ENCODE results near the gene GNAQ.

Gene GNAQ

GRCh38 chr9:78023003-78023741 is 8.4 kb downstream of the GNAQ start:
- DNase-seq (ENCODE audit: low read depth, low spot score) = peak; percentile 42
- H3K4me3 ChIP-seq (ENCODE audit: low read depth, low read length) = no peak overlapping the region
- TF ChIP-seq CTCF (IDR thresholded peaks at IDR 0.05; ENCODE audit: insufficient read depth, low read length, missing control alignments) = no peak
- CTCF ChIA-PET = interaction anchor here (1.4 to 4.0 kb wide), 2 partner anchors 28 to 46 kb away, joined by 3 to 16 read pairs; no protein-coding TSS in a partner anchor
- POLR2A ChIA-PET = no interaction called here

DNA sequence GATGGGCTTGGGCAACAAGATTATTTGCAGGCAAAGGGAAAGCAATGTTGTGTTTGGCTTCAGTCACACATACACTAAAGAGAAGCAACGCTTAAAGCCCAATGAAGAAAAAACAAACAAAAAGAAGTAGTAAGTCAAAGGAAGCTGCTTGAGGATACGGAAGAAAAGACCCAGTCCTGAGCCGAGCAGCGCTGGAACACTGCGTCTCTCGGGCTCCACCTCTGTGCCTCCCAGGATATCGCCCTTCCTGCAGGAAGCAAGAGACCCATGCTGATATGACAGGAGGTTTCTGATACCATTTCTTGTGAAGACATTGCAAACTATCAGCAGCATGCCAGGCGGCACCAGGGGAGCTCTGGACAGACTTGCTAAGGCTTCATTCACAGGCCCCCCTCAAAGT is 9.9 kb downstream of the GNAQ start:
- POLR2A ChIA-PET = no interaction called here
- CTCF ChIA-PET = interaction anchor here (1.4 to 4.0 kb wide), 3 partner anchors 14 to 44 kb away, joined by 3 to 16 read pairs (median 15); no protein-coding TSS in a partner anchor
- no peak overlapping the region for H3K4me3 ChIP-seq (ENCODE audit: low read depth, low read length)
- TF ChIP-seq CTCF (IDR thresholded peaks at IDR 0.05; ENCODE audit: insufficient read depth, low read length, missing control alignments) = no peak
- no peak for DNase-seq (ENCODE audit: low read depth, low spot score)

GRCh38 chr9:78017190-78017693 is 14.4 kb downstream of the GNAQ start:
- POLR2A ChIA-PET = interaction anchor here (0.8 kb wide), 1 partner anchor 12 kb away, joined by 3 read pairs; no protein-coding TSS in a partner anchor
- DNase-seq (ENCODE audit: low read depth, low spot score) = no peak
- no peak overlapping the region for H3K4me3 ChIP-seq (ENCODE audit: low read depth, low read length)
- CTCF ChIA-PET = interaction anchor here (3.3 kb wide), 1 partner anchor 41 kb away, joined by 15 read pairs; no protein-coding TSS in a partner anchor
- no peak for TF ChIP-seq CTCF (IDR thresholded peaks at IDR 0.05; ENCODE audit: insufficient read depth, low read length, missing control alignments)

- no peak for DNase-seq (ENCODE audit: low read depth, low spot score)
- CTCF ChIA-PET = interaction anchor here (1.3 to 1.5 kb wide), 2 partner anchors 20 to 38 kb away, joined by 4 to 7 read pairs; no protein-coding TSS in a partner anchor
- POLR2A ChIA-PET = no interaction called here
- no peak for TF ChIP-seq CTCF (IDR thresholded peaks at IDR 0.05; ENCODE audit: insufficient read depth, low read length, missing control alignments)
- H3K4me3 ChIP-seq (ENCODE audit: low read depth, low read length) = no peak overlapping the region
These were observed 16.4 kb downstream of the GNAQ start for GRCh38 chr9:78015241-78015640.

DNA sequence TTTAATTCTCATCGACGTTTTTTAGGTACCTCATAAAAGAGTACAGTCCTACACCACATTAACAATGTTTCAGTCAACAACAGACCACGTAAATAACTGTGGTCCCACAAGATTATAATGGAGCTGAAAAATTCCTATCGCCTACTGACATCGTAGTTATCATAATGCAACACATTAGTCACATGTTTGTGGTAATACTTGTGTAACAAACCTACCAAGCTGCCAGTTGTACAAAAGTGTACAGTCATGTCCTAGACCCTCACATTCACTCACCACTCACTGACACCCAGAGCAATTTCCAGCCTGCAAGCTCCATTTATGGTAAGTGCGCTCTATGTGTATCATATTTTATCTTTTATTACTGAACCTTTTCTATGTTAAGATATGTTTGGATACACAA is 16.8 kb downstream of the GNAQ start:
- no peak overlapping the region for H3K4me3 ChIP-seq (ENCODE audit: low read depth, low read length)
- POLR2A ChIA-PET = no interaction called here
- DNase-seq (ENCODE audit: low read depth, low spot score) = no peak

More for the DNA sequence above, 16.8 kb downstream of the GNAQ start:
- TF ChIP-seq CTCF (IDR thresholded peaks at IDR 0.05; ENCODE audit: insufficient read depth, low read length, missing control alignments) = no peak
- CTCF ChIA-PET = interaction anchor here (1.3 to 1.5 kb wide), 2 partner anchors 21 to 38 kb away, joined by 4 to 7 read pairs; no protein-coding TSS in a partner anchor

Data from AG04449 (cell line).